ENCODE data around the gene LMO1.

LMO1 gene

GRCh38 chr11:8288166-8288772, 24.6 kb upstream of the LMO1 start:
- DNase-seq: no peak

- no peak for DNase-seq
Observed at GRCh38 chr11:8287703-8288102, 24.0 kb upstream of the LMO1 start.

DNA sequence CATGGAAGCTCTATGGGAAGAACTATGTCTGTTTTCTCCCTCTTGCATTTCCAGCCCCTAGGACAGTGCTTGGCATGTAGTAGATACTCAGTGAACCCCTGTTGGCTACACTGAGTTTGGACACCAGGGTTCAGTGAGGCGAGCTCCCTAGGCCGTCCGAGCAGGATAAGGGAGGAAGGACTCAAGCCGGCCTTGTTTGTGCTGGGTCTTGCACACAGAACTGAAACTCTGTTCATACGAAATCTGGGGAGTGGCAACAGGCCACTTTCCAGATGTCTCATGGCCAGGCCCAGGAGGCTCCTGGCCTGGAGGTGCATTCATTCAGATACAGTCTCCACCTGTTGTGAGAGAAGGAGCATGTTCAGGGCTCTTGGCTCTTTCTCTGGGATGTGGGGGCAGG, 23.6 kb upstream of the LMO1 start:
- DNase-seq: no peak

DNA sequence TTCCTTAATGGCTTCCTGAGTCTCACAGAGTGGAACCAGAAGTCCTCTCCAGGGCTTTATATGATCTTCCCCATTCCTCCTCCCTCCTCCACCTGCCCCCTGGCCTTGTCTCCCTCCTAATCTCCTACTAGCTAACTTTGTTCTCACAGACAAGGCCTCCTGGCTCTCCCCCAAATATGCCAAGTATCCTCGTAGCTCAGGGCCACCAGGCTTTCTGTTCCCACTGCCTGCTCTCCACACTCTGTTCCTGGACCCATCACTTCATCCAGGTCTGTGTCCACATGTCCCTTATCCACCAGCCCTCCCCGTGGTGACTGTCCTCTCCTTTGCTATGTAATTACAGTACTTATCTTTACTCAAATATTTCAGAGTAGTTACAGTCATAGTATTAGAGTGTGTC, 23.2 kb upstream of the LMO1 start:
- no peak for DNase-seq

GRCh38 chr11:8285796-8286195, 22.1 kb upstream of the LMO1 start:
- no peak for DNase-seq

DNA sequence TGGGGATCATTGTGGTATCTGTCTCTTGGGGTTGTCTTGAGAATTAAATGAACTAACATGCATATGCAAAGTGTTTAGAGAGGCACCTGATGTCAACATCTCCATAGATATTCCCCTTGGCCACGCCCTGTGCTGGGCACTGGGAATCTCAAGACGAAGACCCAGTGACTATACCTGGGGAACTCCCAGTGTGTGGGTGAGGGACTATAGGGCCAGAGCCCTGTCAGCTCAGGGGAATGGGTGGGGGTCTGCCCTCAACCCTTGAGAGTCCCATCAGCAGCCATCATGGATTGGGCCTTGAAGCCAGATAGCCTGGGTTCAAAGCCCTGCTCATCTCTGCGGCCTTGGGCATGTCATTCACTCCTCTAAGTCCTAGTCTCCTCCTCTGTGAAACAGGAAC, 21.6 kb upstream of the LMO1 start:
- DNase-seq: no peak

DNA sequence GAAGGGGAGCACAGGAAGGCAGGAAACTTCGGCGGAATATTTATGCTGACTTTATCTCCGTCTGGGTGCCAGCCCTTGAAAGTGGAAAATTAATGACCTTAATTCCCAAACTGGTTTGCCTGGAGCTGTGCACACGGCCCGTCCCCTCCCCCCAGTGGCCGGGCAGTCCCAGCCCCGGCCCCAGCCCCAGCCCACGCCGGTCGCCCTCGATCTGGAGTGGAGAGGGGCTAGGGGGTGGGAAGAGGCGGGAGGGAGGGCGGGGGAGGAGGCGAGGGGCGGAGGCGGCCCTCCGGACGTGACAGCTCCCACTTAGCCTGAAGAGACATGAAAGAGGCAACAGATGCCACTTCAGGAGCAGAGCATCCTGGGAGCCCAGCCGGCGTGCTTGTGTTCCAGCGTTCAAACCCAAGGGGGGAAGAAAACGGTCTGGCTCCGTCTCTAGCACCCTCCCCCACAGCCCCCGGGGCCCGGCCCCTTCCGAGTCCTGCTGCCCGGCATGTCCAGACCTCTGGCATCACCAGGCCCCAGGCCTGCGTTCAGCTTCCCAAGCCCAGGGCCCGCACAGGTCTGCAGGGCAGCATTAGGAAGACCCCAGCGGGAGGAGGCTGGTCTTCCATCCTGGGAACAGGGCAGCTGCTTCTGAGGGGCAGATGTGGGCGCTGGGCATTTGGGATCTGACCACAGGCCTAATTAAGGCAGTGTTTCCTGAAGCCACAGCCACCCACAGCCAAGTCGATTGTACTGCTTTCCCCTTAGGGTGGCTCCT, 20.0 kb upstream of the LMO1 start:
- no peak for DNase-seq

- no peak for DNase-seq
Observed at GRCh38 chr11:8283100-8283464, 19.4 kb upstream of the LMO1 start.

- no peak for DNase-seq
Observed at GRCh38 chr11:8282631-8283030, 19.0 kb upstream of the LMO1 start.

DNA sequence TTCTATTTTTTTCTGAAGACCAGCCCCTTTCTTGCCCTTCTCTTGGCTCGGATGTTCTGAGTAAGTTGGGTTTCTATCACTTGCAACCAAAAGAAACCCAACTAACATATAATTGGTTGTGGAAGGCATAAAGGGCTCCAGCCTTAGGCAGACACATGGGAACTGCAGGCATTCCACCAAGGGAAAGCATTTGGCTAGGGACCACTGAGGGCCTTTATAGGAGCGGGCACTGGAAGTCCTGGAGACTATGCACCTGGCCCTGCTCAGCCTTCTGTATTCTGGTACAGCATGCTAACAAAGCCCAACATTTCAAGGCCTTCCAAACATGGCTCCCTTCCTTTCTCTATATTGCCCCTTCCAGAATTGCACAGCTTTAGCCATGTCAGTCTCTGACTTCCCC, 17.6 kb upstream of the LMO1 start:
- DNase-seq: no peak

- DNase-seq: no peak
Observed at GRCh38 chr11:8277691-8278090, 14.0 kb upstream of the LMO1 start.

GRCh38 chr11:8276528-8276927, 12.8 kb upstream of the LMO1 start:
- DNase-seq: no peak

DNA sequence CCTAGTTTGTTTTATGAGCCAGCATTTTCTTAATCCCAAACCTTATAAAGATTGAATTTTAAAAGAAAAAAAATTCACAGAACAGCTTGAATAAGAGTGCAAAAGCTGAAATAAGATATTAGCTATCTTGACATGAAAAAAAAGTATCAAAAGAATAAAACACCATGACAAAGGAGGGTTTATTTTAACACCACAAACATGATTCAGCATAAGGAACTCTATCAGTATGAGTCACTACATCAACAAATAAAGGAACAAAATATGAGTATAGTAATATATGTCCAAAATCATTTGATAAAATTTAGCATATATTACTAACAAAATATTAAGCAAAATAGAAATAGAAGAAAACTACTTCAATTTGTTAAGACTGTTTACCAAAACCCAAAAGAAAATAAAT, 9.6 kb upstream of the LMO1 start:
- no peak for DNase-seq

DNA sequence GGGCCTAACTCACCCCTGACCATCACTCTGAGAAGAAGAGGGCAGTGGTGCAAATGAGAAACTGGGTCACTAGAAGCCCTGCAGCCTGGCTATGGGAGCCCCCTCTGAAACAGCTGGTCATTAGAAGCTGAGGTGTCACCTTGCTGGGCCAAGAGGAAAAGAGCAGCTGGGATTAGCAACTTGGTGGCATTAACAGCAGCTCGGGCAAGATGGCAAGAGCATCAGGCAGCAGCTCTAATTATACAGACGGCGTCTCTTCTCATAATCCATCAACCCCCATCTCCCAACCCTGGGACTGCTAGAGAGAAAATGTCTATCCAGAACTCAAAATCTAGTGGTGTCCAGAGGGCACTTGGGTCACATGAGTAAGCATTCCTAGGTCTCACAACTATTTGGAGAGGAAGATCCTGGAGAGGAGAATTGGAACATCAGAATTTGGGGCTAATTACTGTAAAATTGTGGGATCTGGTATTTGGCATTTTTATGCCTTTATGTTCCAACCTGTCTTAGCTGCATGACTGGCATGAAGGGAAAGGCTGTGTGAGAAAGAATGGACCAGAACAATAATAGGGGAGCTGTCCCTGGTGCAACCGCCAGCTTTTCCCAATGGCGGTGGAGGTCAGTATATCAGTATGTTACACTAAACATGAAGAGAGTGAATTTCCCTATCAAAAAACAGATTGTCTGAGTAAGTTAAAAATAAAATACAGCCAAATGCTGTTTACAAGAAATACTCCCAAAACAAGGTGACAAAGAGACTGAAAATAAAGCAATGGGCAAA, 7.6 kb upstream of the LMO1 start:
- no peak for DNase-seq

GRCh38 chr11:8269636-8270035, 6.0 kb upstream of the LMO1 start:
- no peak for DNase-seq

- no peak for DNase-seq
Observed at GRCh38 chr11:8268530-8269400, 5.1 kb upstream of the LMO1 start.

DNA sequence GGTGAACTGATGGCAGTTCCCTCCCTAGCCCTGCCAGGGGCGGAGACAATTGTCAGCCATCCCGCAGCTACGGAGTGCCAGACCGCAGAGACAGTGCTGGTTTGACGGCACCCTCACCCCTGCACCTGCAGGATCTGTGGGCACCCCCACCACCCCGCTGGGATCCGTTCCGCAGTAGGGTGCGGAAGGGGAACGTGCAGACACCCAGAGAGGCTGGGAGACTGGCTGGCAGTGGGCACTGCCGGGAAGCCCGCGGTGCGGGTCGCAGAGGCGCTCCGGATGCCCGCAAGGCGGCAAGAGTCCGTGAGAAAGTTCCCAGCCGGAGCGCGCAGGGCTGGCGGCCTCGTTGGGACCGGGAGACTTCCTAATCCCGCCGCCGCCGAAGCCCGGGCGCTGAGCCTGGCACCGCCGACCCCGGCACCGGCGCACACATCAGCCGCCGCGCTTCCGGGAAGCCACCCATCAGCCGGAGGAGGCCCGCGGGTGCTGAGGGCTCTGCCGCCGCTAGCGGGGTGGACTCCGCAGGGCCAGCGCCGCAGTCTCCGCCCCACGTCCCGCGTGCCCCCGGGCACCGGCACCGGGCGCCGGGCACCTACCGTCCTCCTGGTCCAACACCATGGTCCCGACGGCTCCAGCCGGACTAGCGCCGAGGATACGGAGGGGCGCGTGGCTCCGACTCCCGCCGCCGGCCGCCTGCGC, 4.3 kb upstream of the LMO1 start:
- DNase-seq: no peak

- no peak for DNase-seq
Observed at GRCh38 chr11:8267280-8267679, 3.6 kb upstream of the LMO1 start.

GRCh38 chr11:8266246-8267241, 2.9 kb upstream of the LMO1 start:
- DNase-seq: no peak

- DNase-seq: no peak
Observed at GRCh38 chr11:8265681-8266241, 2.1 kb upstream of the LMO1 start.
